NOMO-1 treated with dmso at 0.1 percent for 144 hours (cell line): Measurements from ENCODE around the gene EIF4G1.
"Not testable (repeated sequence)": the region's sequence is repeated elsewhere in the genome, so short reads cannot be mapped to it uniquely, and the experiment has no call there.

Experiments
- DNase-seq: peaks from one replicate; lab custom pipeline; 2025; ENCODE audit not compliant: unreplicated experiment; lab: John Stamatoyannopoulos, UW

Gene EIF4G1, protein sequence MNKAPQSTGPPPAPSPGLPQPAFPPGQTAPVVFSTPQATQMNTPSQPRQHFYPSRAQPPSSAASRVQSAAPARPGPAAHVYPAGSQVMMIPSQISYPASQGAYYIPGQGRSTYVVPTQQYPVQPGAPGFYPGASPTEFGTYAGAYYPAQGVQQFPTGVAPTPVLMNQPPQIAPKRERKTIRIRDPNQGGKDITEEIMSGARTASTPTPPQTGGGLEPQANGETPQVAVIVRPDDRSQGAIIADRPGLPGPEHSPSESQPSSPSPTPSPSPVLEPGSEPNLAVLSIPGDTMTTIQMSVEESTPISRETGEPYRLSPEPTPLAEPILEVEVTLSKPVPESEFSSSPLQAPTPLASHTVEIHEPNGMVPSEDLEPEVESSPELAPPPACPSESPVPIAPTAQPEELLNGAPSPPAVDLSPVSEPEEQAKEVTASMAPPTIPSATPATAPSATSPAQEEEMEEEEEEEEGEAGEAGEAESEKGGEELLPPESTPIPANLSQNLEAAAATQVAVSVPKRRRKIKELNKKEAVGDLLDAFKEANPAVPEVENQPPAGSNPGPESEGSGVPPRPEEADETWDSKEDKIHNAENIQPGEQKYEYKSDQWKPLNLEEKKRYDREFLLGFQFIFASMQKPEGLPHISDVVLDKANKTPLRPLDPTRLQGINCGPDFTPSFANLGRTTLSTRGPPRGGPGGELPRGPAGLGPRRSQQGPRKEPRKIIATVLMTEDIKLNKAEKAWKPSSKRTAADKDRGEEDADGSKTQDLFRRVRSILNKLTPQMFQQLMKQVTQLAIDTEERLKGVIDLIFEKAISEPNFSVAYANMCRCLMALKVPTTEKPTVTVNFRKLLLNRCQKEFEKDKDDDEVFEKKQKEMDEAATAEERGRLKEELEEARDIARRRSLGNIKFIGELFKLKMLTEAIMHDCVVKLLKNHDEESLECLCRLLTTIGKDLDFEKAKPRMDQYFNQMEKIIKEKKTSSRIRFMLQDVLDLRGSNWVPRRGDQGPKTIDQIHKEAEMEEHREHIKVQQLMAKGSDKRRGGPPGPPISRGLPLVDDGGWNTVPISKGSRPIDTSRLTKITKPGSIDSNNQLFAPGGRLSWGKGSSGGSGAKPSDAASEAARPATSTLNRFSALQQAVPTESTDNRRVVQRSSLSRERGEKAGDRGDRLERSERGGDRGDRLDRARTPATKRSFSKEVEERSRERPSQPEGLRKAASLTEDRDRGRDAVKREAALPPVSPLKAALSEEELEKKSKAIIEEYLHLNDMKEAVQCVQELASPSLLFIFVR (N-terminal part only)

DNA sequence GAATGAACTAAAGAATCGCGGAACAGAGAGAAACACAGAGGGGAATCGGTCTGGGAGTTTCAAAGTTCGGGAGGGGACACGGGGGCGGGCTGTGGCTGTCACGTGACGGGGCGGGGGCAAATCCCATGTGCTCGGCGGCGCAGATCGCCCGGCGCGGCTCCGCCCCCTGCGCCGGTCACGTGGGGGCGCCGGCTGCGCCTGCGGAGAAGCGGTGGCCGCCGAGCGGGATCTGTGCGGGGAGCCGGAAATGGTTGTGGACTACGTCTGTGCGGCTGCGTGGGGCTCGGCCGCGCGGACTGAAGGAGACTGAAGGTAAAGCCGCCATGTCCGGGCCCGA lies at the start of gene EIF4G1:
Gene EIF4G1, plus strand, starts transcription at position 244 of the 337 bp plus-strand sequence. CDS start 1,191 bp downstream, outside the sequence.
- DNase-seq, result peak; percentile 94

- DNase-seq, result not testable (repeated sequence)
Measured at GRCh38 chr3:184267249-184267648, 47.2 kb upstream of the EIF4G1 start.

- no peak for DNase-seq
Measured at GRCh38 chr3:184272269-184272668, 42.1 kb upstream of the EIF4G1 start.

DNA sequence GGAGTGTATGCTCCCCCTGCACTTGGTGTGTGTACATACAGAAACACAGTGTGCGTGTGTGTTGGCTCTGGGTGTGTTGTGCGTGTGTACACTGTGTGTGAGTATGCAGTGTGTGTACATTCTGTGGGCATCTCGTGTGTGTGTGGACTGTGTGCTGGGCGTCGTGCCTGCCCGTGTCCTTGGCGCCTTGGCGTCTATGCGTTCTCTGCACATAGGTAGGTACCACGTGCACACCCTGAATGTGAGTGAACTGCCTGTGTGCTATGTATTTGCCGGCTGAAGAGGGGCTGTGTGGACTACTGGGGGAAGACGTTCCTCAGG lies 39.1 kb upstream of the EIF4G1 start:
- no peak for DNase-seq

- DNase-seq, result no peak
Measured at GRCh38 chr3:184275961-184276910, 38.2 kb upstream of the EIF4G1 start, which contains the start of gene ECE2. TSS of gene ECE2 (plus strand) at chr3:184276022. CDS start at chr3:184276154, 132 bp downstream.

DNA sequence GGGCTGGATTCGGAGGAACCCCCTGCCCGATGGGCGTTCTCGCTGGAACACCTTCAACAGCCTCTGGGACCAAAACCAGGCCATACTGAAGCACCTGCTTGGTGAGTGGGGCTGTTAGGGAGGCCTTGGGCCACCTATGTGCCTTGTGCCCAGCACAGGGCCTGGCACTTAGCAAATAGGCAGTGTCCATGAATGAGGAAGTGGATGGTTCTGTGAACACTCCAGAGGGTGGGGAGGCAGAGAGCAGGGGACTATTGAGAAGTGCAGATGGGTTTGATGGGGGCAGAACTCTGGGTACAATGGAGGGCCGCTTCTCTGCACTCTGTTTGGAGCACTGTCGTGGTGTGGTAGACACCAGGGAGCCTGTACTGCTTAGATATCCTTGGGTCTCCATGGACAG lies 37.0 kb upstream of the EIF4G1 start:
- no peak for DNase-seq

DNA sequence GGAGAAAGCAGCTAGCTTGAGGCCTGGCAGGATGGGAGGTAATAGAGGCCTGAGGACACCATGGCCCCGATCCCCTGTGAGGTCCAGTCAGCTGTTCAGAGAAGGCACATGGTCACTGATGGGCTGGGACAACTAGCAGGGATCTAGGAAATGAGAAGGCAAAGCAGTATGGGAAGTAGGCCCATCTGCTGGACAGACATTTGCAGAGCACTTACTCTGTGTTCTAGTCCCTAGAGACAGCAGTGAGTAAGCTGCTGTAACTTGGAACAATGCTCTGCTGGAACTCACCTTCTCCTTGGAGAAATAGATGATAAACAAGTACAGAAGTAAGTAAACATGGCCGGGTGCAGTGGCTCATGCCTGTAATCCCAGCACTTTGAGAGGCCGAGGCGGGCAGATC lies 31.5 kb upstream of the EIF4G1 start:
- no peak for DNase-seq

DNA sequence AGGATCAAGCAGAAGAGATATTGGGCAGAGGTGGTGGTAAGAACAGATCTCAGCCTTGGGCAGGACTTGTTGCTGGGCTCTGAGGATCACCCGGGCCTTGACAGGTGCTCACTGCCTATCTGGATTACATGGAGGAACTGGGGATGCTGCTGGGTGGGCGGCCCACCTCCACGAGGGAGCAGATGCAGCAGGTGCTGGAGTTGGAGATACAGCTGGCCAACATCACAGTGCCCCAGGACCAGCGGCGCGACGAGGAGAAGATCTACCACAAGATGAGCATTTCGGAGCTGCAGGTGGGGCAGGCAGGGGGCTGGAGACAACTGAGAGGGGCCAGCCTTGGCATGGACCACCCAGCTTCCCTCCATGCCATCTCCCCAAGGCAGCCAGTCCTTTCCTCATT lies 30.7 kb upstream of the EIF4G1 start:
- no peak for DNase-seq

- no peak for DNase-seq
Measured at GRCh38 chr3:184284696-184285095, 29.7 kb upstream of the EIF4G1 start.

- DNase-seq, result peak; percentile 43
Measured at GRCh38 chr3:184289426-184289938, 24.9 kb upstream of the EIF4G1 start.

- no peak for DNase-seq
Measured at GRCh38 chr3:184290331-184290730, 24.1 kb upstream of the EIF4G1 start.

DNA sequence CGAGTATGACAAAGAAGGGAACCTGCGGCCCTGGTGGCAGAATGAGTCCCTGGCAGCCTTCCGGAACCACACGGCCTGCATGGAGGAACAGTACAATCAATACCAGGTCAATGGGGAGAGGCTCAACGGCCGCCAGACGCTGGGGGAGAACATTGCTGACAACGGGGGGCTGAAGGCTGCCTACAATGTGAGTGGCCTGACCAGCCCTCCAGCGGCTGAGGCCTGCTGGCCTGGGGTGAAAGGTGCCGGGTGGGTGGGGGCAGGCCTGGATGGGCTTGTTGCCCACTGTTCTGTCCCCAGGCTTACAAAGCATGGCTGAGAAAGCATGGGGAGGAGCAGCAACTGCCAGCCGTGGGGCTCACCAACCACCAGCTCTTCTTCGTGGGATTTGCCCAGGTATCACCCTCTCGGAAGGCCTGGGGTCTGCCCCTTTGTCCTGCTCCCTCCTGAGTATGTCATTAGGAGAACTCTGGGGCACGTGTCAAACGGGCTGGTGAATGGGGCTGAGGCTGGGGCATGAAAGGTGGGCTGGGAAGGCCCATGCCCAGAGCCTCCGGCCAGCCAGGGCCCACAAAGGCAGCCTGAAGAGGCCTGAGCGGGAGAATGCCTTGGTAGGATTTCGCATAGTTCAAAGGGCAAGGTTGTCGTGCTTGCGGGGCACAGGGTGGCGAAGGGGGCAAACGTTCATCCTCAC lies 23.2 kb upstream of the EIF4G1 start:
- no peak for DNase-seq

- no peak for DNase-seq
Measured at GRCh38 chr3:184291738-184292445, 22.5 kb upstream of the EIF4G1 start.

- no peak for DNase-seq
Measured at GRCh38 chr3:184295771-184296170, 18.6 kb upstream of the EIF4G1 start.

DNA sequence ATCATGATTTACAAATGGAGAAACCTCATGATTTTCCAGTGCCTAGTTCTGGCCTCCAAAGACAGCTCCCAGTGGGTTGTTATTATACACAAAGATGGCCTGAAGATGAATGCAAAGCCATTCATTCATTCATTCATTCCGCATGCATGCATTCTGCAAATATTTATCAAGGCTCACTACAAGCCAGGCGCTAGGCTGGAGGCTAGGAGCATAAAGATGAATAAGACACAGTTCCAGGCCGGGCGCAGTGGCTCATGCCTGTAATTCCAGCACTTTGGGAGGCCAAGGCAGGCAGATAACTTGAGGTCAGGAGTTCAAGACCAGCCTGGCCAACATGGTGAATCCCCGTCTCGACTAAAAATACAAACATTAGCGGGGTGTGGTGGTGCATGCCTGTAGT lies 17.8 kb upstream of the EIF4G1 start:
- DNase-seq, result no peak

GRCh38 chr3:184298759-184299487 lies 15.5 kb upstream of the EIF4G1 start, which contains the start of gene PSMD2:
TSS of gene PSMD2 (plus strand) at chr3:184299241. CDS start at chr3:184299267, 26 bp downstream.
- DNase-seq, result peak; percentile 98

DNA sequence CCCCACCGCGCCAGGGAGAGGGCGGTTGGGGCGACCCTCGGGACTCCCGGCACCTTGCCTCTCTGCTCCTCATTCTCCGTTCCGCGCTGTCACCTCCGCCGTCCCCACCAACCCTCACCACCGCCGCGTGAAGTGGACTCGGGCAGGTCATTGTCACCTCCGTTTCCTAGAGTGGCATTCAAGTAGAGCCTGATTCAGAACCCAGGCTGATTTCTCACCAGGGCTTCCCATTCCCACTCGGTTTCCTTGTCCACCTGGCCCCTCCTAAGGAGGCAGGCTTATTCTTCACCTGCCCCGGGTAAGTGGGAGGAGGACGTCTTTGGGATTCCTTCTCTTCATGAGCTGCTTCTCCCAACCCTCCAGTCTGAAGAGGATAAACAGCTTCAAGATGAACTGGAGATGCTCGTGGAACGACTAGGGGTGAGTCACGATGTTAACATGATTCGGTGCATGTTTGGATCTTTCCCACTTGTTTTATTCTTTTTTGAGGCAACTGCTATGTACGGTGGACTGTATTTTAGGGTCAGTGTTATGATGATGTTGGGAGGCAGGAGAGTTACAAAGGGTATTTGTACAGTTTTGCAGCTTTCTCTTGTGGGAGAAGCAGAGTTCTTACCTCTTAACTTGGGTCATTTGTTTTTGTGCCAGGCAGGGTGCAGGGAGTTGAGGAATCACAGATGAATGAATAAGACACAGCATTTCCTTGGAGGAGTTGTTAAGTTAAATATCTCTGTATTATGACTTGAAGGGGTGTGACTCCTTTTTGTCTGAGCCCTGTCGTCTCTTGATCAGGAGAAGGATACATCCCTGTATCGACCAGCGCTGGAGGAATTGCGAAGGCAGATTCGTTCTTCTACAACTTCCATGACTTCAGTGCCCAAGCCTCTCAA lies 14.7 kb upstream of the EIF4G1 start:
- no peak for DNase-seq
